ENCODE measurements around the gene VRK3.
A peak's percentile ranks its signal among the peaks of the same experiment; 100 is the strongest.
"Not testable (repeated sequence)": the region's sequence is repeated elsewhere in the genome, so short reads cannot be mapped to it uniquely, and the experiment has no call there.

VRK3 gene

GRCh38 chr19:49953416-49953815, 71.8 kb downstream of the VRK3 start:
- no peak for DNase-seq

- no peak for DNase-seq
Measured at GRCh38 chr19:49952906-49953305, 72.3 kb downstream of the VRK3 start.

- no peak for DNase-seq
Measured at GRCh38 chr19:49952479-49952836, 72.7 kb downstream of the VRK3 start.

DNA sequence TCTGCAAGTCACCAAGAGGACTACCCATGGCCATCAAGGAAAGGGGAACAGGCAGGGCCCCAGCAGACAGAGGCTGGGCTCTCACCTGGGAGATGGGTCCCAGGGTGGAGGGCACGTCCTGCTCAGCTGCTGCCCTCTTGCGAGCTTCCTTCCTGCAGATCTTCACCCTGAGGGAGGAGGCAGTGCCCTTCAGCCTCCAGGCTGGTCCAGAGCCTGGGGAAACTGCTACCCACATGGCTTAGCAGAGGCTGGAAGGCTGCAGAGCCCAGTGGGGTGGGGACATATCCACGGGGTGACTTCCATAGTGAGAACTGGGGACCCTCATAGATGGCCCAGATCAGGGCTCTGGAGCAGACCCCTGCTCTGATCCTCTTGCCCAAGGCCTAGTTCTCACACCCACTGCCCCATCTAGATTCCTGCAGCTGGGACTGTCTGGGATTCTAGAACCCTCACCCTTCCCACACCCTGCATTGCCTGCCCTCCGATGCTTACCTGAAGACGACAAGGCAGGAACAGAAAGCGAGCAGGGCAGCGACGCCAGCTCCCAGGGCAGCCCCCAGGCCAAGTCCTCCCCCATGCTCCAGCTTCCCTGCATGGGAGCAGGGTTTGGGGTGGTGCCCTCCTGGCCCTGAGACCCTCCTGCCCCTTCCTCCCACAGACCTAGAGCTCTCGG, 73.2 kb downstream of the VRK3 start:
- no peak for DNase-seq

- DNase-seq, result no peak
Measured at GRCh38 chr19:49950956-49951526, 74.1 kb downstream of the VRK3 start.

GRCh38 chr19:49950590-49950948, 74.6 kb downstream of the VRK3 start:
- no peak for DNase-seq

DNA sequence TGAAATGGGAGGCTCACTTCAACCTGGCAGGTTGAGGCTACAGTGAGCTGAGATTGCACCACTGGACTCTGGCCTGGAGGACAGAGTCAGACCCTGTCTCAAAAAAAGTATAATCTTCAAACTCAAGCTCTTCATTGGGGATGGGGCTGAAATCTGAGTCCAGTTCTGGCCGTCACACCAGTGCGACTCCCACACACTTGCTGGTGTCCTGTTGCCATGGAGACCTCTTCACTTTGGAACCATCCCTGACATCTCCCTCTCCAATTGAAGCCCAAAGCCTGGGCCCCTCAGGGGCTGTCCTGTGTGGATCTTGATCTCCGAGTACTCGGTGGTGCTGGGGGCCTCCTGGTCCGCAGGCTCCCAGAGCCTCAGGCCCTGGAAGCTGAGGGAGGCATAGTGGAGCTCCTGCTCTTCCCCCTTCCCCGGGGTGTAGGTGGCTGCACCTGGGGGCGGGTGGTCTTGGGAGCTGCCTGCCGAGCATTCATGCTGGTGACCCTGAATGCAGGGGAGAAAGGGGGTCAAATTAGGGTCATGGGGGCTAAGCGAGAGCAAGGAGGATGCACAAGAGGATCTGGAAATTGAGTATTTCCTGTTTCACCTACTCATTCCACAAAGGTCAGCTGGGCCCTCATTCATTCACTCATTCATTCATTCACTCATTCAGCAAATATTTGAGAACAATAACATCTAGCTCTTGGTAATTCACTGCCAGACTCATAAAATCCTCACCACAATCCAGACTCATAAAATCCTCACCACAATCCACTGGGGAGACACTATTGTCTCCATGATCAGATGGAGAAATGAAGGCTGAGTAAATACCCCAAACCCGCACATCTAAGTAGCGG, 75.2 kb downstream of the VRK3 start:
- DNase-seq, result no peak

DNA sequence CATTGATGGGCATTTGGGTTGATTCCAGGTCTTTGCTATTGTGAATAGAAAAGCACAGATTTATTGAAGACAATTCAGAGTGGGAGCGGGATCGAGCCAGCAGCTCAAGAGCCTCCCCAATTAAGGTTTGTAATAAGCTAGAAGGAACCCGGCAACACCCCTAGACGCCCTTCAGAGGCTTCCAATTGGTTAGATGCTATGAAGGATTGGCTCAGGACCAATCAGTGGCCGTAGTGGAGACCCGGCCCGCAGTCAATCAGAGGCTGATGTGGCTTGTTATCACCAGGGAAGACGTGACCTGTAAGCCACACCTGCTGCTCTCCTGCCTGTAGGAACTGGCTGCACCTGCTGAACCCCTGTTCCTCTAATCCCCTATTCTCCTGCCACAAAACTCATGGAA, 78.8 kb downstream of the VRK3 start:
- DNase-seq, result no peak

DNA sequence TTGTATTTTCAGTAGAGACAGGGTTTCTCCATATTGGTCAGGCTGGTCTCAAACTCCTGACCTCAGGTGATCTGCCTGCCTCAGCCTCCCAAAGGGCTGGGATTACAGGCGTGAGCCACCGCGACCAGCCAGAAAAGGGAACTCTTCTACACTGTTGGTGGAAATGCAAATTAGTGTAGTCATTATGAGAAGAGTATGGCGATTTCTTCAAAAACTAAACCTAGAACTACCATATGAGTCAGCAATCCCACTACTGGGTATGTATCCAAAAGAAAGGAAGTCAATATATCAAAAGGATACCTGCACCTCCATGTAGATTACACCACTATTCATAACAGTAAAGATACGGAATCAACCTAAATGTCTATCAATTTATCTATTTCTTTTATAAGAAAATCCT, 80.6 kb downstream of the VRK3 start:
- not testable (repeated sequence) for DNase-seq

DNA sequence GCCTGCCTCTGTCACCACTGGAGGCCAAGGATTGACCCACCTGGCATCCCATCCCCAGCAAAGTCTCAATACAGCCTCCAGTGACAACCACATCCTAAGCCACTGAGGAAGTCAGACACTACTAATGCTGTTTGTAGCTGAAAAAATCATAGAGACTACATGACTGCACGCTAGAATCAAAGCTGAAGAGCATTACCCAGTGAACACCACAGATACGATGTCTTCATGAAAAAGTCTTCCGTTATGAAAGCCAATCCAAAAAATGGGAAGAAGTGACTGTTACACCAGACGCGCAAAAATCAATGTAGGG, 84.7 kb downstream of the VRK3 start:
- DNase-seq, result no peak

- DNase-seq, result peak in 1 of 2 experiments; percentile 8
Measured at GRCh38 chr19:49939721-49940481, 85.3 kb downstream of the VRK3 start.

DNA sequence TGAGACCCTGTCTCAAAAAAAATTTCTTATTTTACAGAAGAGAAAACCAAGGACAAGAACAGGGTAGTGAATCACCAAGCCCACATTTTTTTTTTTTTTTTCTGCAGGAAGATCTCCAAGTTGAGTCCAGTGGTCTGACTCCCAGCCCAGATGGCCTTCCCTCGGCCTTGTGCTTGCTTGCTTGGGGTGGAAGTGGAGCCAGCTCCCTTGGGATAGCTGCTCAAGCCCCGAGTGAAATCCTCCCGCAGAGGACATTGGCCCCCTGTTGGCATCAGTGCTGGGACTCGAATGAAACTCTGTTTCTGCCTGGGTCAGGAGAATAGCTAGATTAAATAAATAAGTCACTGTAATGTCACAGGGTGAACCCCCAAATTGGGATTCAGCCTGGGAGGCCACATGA, 86.5 kb downstream of the VRK3 start:
- DNase-seq, result no peak

- DNase-seq, result peak; percentile 69 to 78
Measured at GRCh38 chr19:49937750-49938381, 87.3 kb downstream of the VRK3 start.

DNA sequence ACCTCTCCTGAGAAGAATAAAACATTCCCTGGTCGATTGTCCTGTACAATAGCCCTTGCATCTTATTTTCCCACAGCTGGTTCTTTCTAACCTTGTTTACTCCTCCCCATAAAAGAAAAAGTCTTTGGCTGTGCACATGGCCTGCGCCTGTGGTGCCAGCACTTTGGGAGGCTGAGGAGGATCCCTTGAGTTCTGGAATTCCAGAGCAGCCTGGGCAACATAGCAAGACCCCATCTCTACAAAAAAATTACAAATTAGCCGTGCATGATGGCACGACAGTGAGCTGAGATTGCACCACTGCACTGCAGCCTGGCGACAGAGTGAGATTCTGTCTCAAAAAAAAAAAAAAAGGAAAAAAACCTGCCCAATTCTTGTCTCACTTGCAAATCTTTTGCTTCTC, 88.6 kb downstream of the VRK3 start:
- DNase-seq, result no peak

DNA sequence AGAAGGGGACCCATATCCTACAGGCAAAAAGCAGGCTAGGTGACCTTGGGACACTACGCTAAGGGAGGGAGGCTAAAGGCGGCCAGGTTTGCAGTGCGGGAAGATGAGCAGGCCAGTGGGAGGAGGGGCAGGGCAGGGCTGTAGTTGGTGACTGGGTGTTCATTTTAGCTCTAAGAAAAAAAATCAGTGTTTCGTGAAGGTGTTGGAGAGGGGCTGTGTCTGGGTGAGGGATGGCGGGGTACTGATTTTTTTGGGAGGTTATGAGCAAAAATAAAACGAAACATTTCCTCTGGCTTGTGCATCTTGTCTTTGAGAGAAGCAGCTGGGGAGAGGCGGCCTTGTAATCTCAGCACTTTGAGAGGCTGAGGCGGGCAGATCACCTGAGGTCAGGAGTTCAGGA, 91.5 kb downstream of the VRK3 start:
- no peak for DNase-seq

DNA sequence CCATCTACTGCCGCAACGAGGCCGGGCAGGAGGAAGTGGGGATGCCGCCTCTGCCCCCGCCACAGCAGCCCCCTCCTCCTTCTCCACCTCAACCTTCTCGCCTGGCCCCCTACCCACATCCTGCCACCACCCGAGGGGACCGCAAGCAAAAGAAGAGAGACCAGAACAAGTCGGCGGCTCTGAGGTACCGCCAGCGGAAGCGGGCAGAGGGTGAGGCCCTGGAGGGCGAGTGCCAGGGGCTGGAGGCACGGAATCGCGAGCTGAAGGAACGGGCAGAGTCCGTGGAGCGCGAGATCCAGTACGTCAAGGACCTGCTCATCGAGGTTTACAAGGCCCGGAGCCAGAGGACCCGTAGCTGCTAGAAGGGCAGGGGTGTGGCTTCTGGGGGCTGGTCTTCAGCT, 92.4 kb downstream of the VRK3 start:
- DNase-seq, result no peak

DNA sequence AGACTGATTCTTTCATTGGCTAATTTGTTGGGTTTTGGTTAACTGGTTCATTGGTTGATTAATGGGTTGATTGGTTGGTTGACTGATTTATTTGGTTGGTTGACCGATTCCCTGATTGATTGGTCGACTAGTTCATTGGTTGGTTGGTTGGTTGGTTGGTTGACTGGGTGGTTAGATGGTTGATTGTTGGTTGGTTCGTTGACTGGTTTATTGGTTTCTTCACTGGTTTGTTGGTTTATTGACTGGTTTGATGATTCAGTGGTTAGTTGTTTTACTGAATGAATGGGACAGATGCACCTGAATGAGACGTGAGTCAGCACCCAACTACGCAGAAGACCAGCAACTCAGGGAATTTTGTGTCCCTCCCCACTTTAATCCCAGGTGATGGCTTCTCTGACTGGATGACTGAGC, 93.1 kb downstream of the VRK3 start:
- DNase-seq, result no peak

DNA sequence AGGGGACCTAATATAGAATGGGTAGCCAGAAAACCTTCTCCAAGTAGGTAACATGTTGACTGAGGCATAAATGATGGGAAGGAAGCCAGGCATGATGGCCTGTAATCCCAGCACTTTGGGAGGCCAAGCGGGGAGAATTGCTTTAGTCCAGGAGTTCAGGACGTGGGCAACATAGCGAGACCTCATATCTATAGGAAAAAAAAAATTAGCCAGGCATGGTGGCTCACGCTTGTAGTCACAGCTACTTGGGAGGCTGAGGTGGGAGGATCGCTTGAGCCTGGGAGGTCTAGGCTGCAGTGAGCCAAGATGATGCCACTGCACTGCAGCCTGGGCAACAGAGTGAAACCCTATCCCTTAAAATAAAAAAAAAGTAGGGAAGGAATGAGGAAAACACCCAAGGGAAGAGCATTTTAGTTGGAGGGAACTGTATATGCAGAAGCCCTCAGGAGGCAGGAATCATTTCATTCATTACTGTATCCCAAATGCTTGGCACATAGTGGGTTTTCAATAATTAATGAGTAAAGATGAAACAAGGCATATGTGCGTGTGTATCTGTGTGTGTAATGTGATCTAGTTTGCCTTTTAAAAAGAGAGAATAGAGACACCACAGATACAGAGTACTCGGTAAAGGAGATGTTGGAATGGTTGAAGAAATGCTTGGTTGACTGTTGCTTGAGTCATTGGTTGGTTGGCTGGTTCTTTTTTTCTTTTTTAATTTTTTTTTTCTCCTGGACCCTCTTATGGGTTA, 93.7 kb downstream of the VRK3 start:
- DNase-seq, result no peak

- DNase-seq, result peak; percentile 53 to 62
Measured at GRCh38 chr19:49930483-49931011, 94.6 kb downstream of the VRK3 start.

GRCh38 chr19:49929611-49930482, 95.3 kb downstream of the VRK3 start:
- peak; percentile 93 to 94 for DNase-seq

- peak; percentile 81 to 89 for DNase-seq
Measured at GRCh38 chr19:49929121-49929610, 96.0 kb downstream of the VRK3 start, which contains the start of the genes ATF5 and NUP62. ATF5 (plus strand) TSS chr19:49929205; CDS start chr19:49930851, 1,646 bp downstream. NUP62 (minus strand) TSS chr19:49929504; CDS start chr19:49909807, 19,697 bp downstream.
